Right lobe of liver (tissue), 6 donors: Measurements from ENCODE around the gene MED28. TPM values are rescaled to one million over a fixed set of nuclear protein-coding genes. Genes with fewer than 3 reads are reported as not detected.

Source experiments
- ATAC-seq, 4 donors: fragments of 200-7000 bp; cut with Tn5 transposase; one replicate each; pipeline ENCODE4 v1.9.1; 2020; ENCODE audit warnings: mild to moderate bottlenecking in 4 of 4, moderate library complexity in 4 of 4
- DNase-seq, 3 donors: peaks; one replicate each; pipeline ENCODE4 v3.0.0-alpha.2; 2020
- H3K27ac ChIP-seq, 3 donors: fragments of 200-600 bp; one replicate each; pipeline ENCODE4 v1.8.0; 2022
- H3K27me3 ChIP-seq, 2 donors: fragments of 200-600 bp; one replicate each; pipeline ENCODE4 v1.8.0; 2022
- H3K36me3 ChIP-seq, 4 donors: fragments of 200-600 bp; sonication (generic) in 1 of 4; one replicate each; pipeline versions ENCODE4 v1.5.1 to v1.8.0; 2017 to 2022; ENCODE audit warnings: control low read depth in 1 of 4
- H3K4me1 ChIP-seq, 4 donors: fragments of 200-600 bp; sonication (generic) in 1 of 4; one replicate each; pipeline versions ENCODE4 v1.5.1 to v1.8.0; 2017 to 2022; ENCODE audit warnings: control low read depth in 1 of 4
- H3K4me3 ChIP-seq, 3 donors: fragments of 200-600 bp; one replicate each; pipeline ENCODE4 v1.8.0; 2022
- H3K9me3 ChIP-seq, 4 donors: fragments of 200-600 bp; sonication (generic) in 1 of 4; one replicate each; pipeline versions ENCODE4 v1.5.1 to v1.8.0; 2017 to 2022; ENCODE audit warnings: control low read depth in 1 of 4
- POLR2A ChIP-seq: fragments of 450-650 bp; IDR thresholded peaks from one replicate; pipeline ENCODE4 v1.6.1; 2017; ENCODE audit warnings: antibody characterized with exemption, mild to moderate bottlenecking
- WGBS: methylation state at CpG from one replicate; pipeline ENCODE4 v1.1.6; 2018; ENCODE audit warnings: low coverage, low lambda C conversion rate; ENCODE audit not compliant: insufficient coverage; ENCODE audit errors: missing lambda C conversion rate; 5-methylcytosine and 5-hydroxymethylcytosine counted together
- intact Hi-C, 2 donors: fragments of 100-400 bp; cut with DNase I; formaldehyde crosslinking; loops; one replicate each; pipeline versions ENCODE4 v1.11.2 to v1.14.1; 2022
- total RNA-seq, 6 experiments: library from RNA; depleted of rRNA in 2 of 6; stranded (reverse); fragments of >200 nt in 2 of 6; fragmentation: NEBNext Ultra II Directional in 3 of 6; extraction: Animal tissue kit (Norgen Biotek cat#: 25700) in 3 of 6; gene quantifications; one replicate each; pipeline versions ENCODE4 v1.1.0 to v1.2.4, GENCODE V29; 2016 to 2023
- TF ChIP-seq, protein P1 (sequence below), 4 donors: fragments of 200-600 bp in 3 of 4; fragments of 450-650 bp in 1 of 4; IDR thresholded peaks; one replicate each; pipeline versions ENCODE4 v1.5.1 to v1.8.0; 2016 to 2022; ENCODE audit warnings: antibody characterized with exemption in 4 of 4, mild to moderate bottlenecking in 2 of 4
- donor health status: DM: no; HTN: yes; CAD: no.
- donor health status: DM: no; HTN: no; CAD: no.
- donor health status: DM: no; HTN: no; CAD: no.
- donor health status: DM: no; HTN: yes; CAD: no.
- donor health status: DM: no; HTN: yes; CAD: no.

The MED28 gene
- total RNA-seq, 6 experiments from 2014 or later, result 3.8 to 18.6 (median 15.3) TPM

- no peak overlapping the region for H3K27ac ChIP-seq
- WGBS, result 90% methylated on average over 9 of the region's 9 CpGs
- no peaks in the 10 kb centered on the region for H3K9me3 ChIP-seq
- ATAC-seq (no peak), DNase-seq (no peak)
- TF ChIP-seq, protein P1, sequence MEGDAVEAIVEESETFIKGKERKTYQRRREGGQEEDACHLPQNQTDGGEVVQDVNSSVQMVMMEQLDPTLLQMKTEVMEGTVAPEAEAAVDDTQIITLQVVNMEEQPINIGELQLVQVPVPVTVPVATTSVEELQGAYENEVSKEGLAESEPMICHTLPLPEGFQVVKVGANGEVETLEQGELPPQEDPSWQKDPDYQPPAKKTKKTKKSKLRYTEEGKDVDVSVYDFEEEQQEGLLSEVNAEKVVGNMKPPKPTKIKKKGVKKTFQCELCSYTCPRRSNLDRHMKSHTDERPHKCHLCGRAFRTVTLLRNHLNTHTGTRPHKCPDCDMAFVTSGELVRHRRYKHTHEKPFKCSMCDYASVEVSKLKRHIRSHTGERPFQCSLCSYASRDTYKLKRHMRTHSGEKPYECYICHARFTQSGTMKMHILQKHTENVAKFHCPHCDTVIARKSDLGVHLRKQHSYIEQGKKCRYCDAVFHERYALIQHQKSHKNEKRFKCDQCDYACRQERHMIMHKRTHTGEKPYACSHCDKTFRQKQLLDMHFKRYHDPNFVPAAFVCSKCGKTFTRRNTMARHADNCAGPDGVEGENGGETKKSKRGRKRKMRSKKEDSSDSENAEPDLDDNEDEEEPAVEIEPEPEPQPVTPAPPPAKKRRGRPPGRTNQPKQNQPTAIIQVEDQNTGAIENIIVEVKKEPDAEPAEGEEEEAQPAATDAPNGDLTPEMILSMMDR (IDR thresholded peaks at IDR 0.05), result no peak
- TF ChIP-seq POLR2A, result no peak
- H3K4me3 ChIP-seq, result no peak overlapping the region
- intact Hi-C loops, result no loop called here
- H3K4me1 ChIP-seq, result peaks cover 0 to 40% (median 14%) of the 10 kb centered on the region in 4 donors
- H3K36me3 ChIP-seq, result peaks cover 11 to 75% (median 46%) of the 10 kb centered on the region in 4 donors
- H3K27me3 ChIP-seq, result no peaks in the 10 kb centered on the region
Measured at GRCh38 chr4:17583276-17583675, 31.2 kb upstream of the MED28 start.

DNA sequence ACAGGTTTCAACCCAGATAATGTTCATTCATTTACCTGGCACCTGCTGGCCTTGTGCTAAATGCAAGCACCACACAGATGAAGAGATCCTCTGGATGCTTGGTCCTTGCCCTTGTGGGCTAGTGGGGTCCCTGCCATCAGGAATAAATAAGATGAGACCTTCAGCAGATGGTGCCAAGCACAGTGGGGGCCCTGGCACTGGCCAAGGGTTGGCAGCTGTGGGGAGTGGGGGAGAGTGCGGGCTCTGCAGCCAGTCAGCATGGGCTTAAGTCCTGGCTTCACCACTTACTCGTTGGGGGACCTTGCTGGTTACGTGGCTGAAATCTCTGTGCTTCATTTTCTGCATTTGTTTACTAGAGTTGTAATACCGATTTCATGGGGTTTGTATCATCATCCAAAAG is 30.5 kb upstream of the MED28 start:
- peaks cover 11 to 82% (median 51%) of the 10 kb centered on the region in 4 donors for H3K36me3 ChIP-seq
- no peak overlapping the region for H3K27ac ChIP-seq
- H3K4me1 ChIP-seq, result peaks cover 0 to 33% (median 14%) of the 10 kb centered on the region in 4 donors
- no peaks in the 10 kb centered on the region for H3K27me3 ChIP-seq
- intact Hi-C loops, result no loop called here
- WGBS, result 92% methylated on average over 3 of the region's 4 CpGs
- ATAC-seq (no peak), DNase-seq (no peak)
- H3K4me3 ChIP-seq, result no peak overlapping the region
- TF ChIP-seq, protein P1 (IDR thresholded peaks at IDR 0.05), result no peak
- no peak for TF ChIP-seq POLR2A
- H3K9me3 ChIP-seq, result no peaks in the 10 kb centered on the region

- Histone ChIP-seq H3K4me3 (no peak overlapping the region), H3K4me1 (peaks cover 0 to 26% (median 11%) of the 10 kb centered on the region in 4 donors), H3K9me3 (no peaks in the 10 kb centered on the region), H3K27me3 (no peaks in the 10 kb centered on the region), H3K36me3 (peaks cover 16 to 89% (median 55%) of the 10 kb centered on the region in 4 donors), H3K27ac (no peak overlapping the region)
- intact Hi-C loops, result no loop called here
- DNase-seq (no peak), ATAC-seq (no peak)
- 99% methylated on average over 9 of the region's 10 CpGs for WGBS
- TF ChIP-seq POLR2A, result no peak
Measured at GRCh38 chr4:17584521-17585213, 29.8 kb upstream of the MED28 start.

- peaks cover 18 to 93% (median 49%) of the 10 kb centered on the region in 4 donors for H3K36me3 ChIP-seq
- peaks cover 0 to 12% (median 4%) of the 10 kb centered on the region in 4 donors for H3K4me1 ChIP-seq
- no peak overlapping the region for H3K4me3 ChIP-seq
- 44% methylated on average over 9 of the region's 9 CpGs for WGBS
- H3K27me3 ChIP-seq, result no peaks in the 10 kb centered on the region
- H3K9me3 ChIP-seq, result no peaks in the 10 kb centered on the region
- DNase-seq (no peak), ATAC-seq (peak; percentile 68 to 82 (median 69))
- no peak for TF ChIP-seq POLR2A
- TF ChIP-seq, protein P1 (IDR thresholded peaks at IDR 0.05), result no peak
- intact Hi-C loops, result no loop called here
- peak overlapping the region in 2 of 3 donors; percentile 1 to 15 for H3K27ac ChIP-seq
Measured at GRCh38 chr4:17587094-17587822, 27.2 kb upstream of the MED28 start.

GRCh38 chr4:17589355-17589754 is 25.1 kb upstream of the MED28 start:
- Histone ChIP-seq H3K27ac (no peak overlapping the region), H3K9me3 (no peaks in the 10 kb centered on the region), H3K4me1 (peaks cover 0 to 12% (median 4%) of the 10 kb centered on the region in 4 donors), H3K4me3 (no peak overlapping the region), H3K27me3 (no peaks in the 10 kb centered on the region), H3K36me3 (peaks cover 18 to 90% (median 42%) of the 10 kb centered on the region in 4 donors)
- WGBS, result 65% methylated on average over 3 of the region's 3 CpGs
- ATAC-seq (peak in 1 of 4 donors; percentile 54), DNase-seq (no peak)
- intact Hi-C loops, result no loop called here
- TF ChIP-seq, protein P1 (IDR thresholded peaks at IDR 0.05), result no peak
- no peak for TF ChIP-seq POLR2A
